NCI-H187 treated with DMSO at 0.1 percent for 48 hours (cell line): ENCODE data around the gene LCE3C.
"Not testable (repeated sequence)": the region's sequence is repeated elsewhere in the genome, so short reads cannot be mapped to it uniquely, and the experiment has no call there.

Source experiments
- DNase-seq: peaks from one replicate; lab custom pipeline; 2025; lab: John Stamatoyannopoulos, UW

Gene LCE3C, protein sequence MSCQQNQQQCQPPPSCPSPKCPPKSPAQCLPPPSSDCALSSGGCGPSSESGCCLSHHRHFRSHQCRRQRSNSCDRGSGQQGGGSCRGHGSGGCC

DNA sequence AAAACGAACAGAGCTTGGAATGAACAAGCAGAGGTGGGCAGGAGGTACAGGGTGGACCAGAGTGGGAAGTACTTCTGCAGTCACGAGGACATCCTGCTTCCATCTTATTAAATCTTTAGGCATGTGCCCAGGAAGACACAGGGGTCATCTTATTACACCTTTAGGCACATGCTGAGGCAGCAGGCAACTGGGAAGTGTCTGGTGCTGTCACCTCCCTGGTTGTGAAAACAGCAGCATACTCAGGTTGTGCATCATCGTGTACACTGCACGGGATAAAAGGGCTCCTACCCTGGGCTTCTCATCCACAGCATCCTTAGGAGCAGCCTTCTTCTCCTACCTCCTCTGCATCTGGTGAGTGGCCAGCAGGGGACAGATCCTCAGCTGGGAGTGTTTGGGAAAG is at the start of gene LCE3C:
LCE3C (plus strand) TSS at position 301 of the 400 bp plus-strand sequence. CDS start 498 bp downstream, outside the sequence.
- no peak for DNase-seq

DNA sequence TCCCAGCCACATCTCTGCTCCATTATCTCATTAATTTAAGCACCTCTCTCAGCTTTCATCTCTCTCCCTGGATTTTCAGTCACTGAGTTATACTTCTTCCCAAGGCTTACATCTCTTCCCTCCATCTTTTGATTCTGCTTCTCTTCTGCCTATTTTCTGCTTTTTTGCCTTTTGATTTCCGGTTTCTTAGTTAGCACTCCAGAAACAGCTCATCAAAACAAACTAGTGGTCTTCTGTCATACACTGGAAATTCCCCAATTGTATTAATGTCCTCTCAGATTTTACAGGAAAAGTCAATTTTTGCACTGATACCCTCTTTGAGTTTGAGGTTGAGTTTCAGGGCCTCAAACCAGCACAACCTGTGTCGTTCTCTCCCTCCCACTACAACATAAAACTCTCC is 34.9 kb upstream of the LCE3C start:
- no peak for DNase-seq

DNA sequence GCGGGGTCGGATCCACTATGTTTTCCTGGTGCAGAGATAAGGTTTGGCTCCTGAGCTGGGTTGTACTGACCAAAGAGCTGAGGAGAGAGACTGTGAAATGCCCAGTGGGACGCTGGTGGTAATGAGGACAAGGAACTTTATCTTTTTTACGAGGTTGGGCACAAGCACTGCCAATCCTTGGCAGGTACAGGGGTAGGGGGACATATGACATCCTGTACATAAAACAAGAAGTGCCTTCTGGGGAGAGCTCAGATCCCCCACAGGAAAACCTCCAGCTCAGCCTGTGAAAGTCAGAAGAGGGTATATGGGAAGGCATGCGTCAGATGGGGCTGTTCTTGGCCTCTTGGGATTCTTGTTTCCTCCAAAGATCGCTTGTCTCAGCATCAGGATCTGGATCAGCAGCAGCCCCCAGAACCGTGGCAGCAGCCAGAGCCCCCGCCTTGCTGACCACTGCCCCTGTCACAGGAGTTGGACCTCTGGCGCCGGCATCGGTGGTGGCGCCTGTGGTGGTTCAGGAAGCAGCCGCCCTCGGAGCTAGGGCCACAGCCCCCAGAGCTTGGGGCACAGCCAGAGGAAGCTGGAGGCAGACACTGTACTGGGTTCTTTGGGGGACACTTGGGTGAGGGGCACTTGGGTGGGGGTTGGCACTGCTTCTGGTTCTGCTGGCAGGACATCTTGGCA is 34.4 kb upstream of the LCE3C start:
- DNase-seq = no peak

DNA sequence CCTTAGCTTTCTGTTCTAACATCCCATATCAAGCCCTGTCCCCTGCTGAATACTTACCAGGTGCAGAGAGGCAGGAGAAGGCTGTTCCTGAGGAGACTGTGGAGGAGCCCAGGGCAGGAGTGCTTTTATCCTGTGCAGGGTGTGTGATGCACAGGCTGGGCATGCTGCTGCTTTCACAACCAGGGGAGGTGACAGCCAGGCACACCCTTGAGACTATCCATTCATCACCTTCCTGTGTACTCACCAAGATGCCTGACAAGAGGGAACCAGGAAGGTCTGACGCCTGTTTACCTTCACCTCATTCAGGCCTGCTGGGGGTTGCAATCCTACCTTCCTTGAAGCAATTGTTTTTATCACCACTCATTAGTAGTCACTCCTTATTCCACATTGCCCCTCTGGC is 33.4 kb upstream of the LCE3C start, which contains the start of gene LCE3E:
LCE3E (minus strand) TSS at position 100 of the 400 bp plus-strand sequence. CDS start 572 bp downstream, outside the sequence.
- no peak for DNase-seq

DNA sequence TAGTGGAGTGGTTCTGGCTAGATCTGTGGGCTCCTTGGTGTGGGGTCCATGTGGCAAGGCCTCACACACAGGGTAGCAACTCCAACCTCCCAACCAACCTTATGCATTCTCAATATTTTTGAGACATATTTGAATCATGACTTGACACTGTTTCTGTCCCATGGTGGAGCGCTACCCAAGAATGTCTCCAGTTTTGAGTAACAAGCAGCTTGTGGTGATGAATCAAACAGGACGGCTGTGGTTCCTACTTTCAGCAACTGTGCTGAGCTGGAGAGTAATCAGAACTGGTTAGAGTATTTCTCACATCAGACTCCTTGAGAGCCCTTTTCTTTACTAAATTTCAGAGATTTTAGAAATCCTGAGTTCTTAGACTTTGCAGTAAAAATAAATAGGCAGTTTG is 22.9 kb upstream of the LCE3C start:
- DNase-seq = no peak

DNA sequence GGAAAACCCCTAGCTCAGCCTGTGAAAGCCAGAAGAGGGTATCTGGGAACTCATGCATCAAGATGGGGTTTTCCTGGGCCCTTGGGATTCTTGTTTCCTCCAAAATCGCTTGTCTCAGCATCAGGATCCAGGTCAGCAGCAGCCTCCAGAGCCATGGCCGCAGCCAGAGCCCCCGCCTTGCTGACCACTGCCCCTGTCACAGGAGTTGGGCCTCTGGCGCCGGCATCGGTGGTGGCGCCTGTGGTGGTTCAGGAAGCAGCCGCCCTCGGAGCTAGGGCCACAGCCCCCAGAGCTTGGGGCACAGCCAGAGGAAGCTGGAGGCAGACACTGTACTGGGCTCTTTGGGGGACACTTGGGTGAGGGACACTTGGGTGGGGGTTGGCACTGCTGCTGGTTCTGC is 20.5 kb upstream of the LCE3C start:
- DNase-seq = not testable (repeated sequence)

DNA sequence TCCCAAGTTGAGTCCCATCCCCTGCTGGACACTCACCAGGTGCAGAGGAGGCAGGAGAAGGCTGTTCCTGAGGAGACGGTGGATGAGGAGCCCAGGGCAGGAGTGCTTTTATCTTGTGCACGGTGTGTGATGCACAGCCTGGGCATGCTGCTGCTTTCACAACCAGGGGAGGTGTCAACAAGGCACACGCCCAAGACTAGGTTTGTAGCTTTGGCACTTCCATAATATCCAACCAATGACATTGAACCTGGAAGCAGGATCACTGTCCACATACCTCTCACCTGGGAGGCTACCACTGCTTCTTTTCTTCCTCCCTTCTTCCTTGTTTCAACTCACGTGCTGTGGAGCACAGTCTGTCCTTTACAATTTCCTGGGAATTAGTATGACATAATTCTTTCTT is 19.6 kb upstream of the LCE3C start, which contains the start of gene LCE3D:
LCE3D (minus strand) TSS at position 84 of the 400 bp plus-strand sequence. CDS start 580 bp downstream, outside the sequence.
- DNase-seq = no peak

DNA sequence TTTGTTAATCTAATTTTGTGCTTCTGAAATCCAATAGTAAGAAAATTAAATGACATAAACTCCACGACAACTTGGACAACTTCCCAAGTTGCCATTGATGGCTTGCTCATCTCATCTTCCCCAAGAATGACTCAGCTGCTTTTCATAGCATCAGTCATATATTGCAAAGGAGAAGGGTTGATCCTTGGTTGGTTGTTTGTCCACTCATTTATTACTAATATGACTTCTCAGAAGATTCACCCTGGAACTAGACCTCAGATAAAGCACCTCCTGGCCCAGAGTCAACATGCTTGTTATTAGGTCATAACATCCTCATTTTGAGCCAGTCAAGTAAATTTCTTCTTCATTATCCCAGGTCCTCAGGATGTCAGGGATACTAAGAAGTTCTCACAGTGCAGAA is 17.4 kb upstream of the LCE3C start:
- no peak for DNase-seq

DNA sequence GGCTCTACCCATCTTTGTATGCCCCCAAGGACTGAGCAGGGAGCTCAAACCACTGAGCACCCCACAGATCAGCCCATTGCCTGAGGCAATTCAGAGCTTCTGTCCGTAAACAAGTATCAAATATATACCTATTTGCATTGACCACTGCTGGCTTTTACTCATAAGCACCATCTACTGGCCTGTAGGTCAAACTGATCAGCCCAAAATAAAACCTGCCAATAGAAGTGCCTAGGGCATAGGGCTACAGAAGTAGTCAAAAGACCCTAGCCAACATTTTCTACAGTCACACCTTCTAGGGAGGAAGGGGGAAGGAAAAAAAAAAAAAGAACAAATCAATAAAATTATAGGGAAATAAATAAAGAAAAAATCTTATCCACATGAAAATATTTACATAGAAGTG is 14.4 kb upstream of the LCE3C start:
- no peak for DNase-seq

DNA sequence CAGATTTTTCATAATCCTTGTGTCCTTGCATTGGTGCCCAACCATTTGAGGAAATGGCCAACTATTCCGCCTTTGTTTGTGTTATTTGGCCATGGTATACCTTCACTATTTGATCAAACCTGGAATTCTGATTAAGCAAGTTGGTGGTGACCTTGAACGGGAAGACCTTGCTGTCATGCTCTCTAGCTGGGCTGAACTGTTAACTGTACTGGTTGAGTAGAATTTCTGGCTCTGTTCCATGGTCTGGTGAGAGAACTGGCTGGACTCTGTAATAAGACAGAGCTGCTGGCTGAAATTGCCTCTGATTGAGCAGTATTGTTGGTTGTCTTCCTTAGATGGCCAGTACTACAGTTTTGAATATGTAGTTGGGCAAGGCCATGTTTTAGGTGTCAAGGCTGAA is 3.0 kb upstream of the LCE3C start:
- DNase-seq = no peak

DNA sequence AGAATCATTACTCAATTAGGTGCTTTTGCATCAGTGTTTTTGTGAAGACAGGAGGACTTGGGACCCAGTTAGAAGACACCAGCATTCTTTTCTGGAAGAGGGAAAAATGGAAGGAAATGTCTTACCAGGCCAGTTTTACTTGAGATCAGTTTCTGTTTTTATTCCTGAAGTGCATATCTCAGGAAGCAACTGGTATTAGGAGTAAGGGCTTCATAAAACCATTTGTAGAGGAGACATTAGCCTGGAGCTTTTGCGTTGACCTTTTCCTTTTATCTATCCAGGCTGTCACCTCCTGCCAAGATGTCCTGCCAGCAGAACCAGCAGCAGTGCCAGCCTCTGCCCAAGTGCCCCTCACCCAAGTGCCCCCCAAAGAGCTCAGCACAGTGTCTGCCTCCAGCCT is 13.5 kb downstream of the LCE3C start, which contains the start of gene LCE3B:
LCE3B (plus strand) TSS at position 301 of the 400 bp plus-strand sequence; CDS start at position 301, 0 bp downstream.
- no peak for DNase-seq

DNA sequence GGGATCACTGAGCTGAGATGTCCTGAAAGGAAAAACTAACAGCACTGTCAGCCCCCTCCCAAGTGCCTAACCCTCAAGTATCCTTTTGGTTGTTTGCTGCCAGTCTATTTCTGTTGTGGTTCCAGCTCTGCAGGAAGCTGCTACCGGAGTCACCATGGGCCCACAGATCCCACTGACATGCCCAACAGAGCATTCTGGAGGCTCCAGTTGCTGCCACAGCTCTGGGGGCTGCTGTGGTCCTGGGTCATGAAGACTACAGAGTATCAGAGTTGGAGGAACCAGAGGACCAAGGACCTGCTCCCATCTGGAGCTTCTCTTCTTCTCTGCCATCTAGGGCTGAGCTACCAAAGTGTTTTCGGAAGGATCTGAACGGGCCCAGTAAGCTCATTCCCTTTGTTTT is 22.0 kb downstream of the LCE3C start:
- DNase-seq = no peak

DNA sequence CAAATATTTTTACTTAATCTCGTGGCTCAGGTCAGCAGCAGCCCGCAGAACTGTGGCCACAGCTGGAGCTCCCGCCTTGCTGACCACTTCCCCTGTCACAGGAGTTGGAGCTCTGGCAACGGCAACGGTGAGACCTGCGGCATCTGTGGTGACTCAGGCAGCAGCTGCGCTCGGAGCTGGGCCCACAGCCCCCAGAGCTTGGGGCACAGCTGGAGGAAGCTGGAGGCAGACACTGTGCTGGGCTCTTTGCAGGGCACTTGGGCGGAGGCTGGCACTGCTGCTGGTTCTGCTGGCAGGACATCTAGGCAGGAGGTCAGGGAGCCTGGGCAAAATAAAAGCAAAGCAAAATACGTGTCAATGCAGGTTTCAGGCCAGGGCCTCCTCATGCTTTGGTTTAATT is 22.8 kb downstream of the LCE3C start, which contains the start of gene LCE3A:
LCE3A (minus strand) TSS at position 301 of the 400 bp plus-strand sequence; CDS start at position 301, 0 bp downstream.
- no peak for DNase-seq

DNA sequence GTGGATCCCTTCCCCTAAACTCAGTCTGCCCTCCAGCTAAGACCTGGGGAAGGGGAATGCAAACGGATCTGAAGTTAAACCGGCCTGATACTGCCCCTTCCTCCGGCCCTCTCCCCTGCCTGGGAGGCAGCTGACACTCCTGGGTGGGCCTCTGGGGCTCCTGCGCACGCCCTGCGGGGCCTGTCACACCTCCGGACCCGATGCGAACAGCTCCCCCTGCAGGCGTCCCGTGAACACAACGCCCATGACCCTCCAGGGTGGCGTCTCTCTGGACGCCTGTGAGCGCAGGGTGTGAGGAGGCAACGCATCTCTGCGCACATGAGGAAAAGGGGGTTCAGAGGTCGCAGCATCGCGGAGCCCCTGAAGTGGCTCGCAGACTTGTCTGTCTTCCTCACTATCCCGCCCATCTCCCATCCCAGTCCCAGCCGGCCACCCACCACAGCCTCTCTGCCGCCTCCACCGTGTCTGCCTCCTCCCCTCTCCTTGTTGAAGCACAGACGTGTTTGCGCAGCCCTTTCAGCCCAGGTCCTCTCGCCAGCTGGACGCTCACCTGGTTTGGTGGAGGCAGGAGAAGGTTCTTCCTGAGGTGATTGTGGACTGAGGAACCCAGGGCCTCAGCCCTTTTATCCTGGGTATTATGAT is 23.3 kb downstream of the LCE3C start:
- no peak for DNase-seq

DNA sequence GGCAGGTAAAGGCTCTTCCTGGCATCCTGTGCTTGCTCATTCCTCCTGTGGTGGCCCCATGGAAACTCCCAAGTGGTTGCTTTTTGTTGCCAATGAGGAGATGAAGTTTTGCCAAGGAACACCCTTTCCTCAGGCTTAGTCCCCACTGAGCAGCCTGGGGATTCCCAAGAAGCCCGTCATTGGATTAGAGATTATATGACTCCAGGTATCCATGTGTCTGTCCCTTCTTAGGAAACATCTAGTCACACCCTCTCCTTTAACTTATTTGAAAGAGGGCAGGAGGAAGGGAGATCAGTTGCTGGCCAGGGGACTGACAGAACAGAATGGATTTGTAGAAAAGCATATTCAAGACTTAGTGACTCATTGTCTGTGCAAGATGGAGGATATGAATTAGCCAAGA is 26.7 kb downstream of the LCE3C start:
- no peak for DNase-seq

DNA sequence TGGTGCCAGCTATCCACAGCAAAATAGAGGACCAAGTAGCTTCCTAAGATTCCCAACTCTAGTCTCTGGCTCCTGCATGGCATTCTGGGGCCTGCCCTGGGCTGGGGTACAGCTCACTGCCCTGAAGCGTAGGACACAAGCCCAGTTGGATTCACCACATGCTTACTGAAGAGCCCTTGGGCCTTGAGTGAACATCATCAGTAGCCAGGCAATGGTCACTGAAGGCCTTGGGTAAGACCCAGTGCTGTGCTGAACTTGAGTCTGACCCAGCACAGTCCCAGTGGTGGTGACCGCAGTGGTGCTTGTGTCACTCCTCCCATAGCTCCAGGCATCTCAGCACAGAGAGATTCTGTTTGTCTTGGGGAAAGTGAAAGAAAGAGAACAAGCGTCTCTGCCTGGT is 30.6 kb downstream of the LCE3C start:
- DNase-seq = no peak

DNA sequence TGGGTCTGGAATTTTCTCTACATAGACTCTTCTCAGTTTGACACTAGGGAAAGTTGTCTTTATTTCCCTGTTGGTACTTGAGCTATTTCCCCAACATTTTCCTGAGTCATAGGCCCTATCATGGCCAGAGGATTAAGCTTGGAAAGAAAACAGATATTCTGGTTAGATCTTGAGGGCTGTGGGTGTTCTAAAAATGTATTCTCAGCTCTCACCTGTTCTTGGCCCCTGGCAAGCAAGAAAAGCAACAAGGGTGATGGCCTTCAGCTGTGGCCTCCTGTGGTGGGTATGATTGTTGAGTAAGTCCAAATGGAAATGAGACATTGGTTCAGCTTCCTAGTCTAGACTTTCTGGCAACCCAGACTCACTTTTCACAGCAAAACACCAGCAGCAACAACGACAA is 40.3 kb downstream of the LCE3C start:
- DNase-seq = no peak

DNA sequence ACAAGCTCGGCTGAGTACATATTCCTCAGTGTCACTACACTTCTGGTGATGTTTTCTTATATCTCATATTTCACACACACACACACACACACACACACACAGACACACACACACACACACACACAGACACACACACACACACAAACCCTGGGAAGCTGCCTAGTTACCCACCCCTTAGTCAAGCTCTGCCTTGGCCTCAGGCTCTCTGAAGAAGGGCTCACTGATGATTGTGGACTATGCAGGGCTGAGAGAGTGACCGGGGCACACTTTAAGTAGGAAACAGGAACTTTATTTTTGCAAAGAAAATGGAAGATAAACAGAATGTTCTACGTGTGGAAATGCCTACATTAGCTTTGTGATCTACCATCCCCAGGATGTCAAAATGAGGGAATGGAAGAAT is 43.9 kb downstream of the LCE3C start:
- no peak for DNase-seq

DNA sequence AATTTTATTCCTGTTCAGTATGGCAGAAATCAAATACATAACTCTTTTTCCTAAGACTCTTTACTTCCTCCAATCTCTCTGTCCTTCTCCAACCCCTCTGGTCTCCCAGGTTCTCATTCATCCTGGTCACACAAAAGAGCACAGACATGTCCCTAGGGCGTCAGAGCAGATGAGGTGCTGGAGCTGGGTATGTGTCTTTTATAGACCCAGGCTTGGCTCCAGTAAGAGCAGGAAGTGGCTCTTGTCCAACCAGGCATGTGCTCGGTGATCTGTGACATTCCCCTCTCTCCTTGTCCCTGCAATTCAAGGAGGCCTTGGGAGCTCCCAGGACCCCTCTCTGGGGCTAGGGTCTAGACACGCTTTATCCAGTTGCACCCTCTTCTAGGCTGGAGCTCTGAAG is 45.1 kb downstream of the LCE3C start:
- no peak for DNase-seq

DNA sequence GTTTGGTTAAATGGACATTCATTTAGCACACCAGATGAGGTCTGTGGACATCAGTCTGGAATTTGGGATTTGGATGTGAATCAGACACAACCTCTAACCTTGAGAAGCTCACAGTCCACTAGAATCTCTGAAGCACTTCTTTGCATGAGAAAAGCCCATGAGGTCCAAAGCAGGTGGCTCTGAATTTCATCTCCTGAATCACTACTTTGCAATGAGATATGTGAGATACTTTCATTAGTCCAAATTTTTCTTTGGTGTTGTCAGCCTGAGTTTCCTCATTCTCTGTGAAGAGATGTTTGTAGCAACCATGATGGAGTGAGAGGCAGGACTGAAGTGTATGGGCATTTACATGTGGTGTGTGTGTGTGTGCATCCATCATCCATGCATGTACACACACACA is 46.6 kb downstream of the LCE3C start:
- no peak for DNase-seq
